K562 (cell line): ENCODE data around the gene PHOX2A. TPM values are rescaled to one million over a fixed set of nuclear protein-coding genes. Genes with fewer than 3 reads are reported as not detected.

ENCODE experiments used
- ATAC-seq: fragments of 200-7000 bp; cut with Tn5 transposase; 3 replicates; pipeline ENCODE4 v1.9.1; 2020; ENCODE audit warnings: moderate library complexity
- BruUV-seq: library from RNA; stranded (reverse); fragments of 400-500 nt; replicated peaks from 2 replicates; lab custom pipeline; 2021; lab: Mats Ljungman, UMichigan
- CTCF ChIA-PET: fragments of 300-600 bp; formaldehyde crosslinking; extraction: SDS; loops from one replicate; lab custom pipeline; 2021; ENCODE audit warnings: low intra/inter-chr PET ratio; lab: Yijun Ruan, JAX
- POLR2A ChIA-PET: fragments of 300-600, 350-650 bp; sonication (Branson Sonifier 250); formaldehyde crosslinking; extraction: SDS; loops from one replicate; lab custom pipeline; 2021; ENCODE audit warnings: antibody characterized with exemption, inconsistent platforms; lab: Yijun Ruan, JAX
- DNase-seq, 4 experiments: peaks; one replicate each; pipeline versions ENCODE4 v3.0.0 to v3.0.0-alpha.2; 2011 to 2018; ENCODE audit warnings: low spot score in 3 of 4, mixed read lengths in 3 of 4; ENCODE audit errors: extremely low read depth in 1 of 4
- FAIRE-seq: peaks from 2 replicates; lab custom pipeline; 2011; peaks lifted over from hg19 to GRCh38; lab: Jason Lieb, UNC
- H2AFZ ChIP-seq: 2 replicates; pipeline ENCODE4 v1.6.0; 2011; ENCODE audit warnings: low read depth, low read length, control low read depth, inconsistent platforms
- H3K27ac ChIP-seq: fragments of 200-600 bp; 3 replicates; pipeline ENCODE4 v1.8.0; 2011; ENCODE audit warnings: low read depth, mild to moderate bottlenecking, control low read depth, inconsistent platforms, low read length, moderate library complexity, mixed read lengths; ENCODE audit errors: extremely low read depth
- H3K27me3 ChIP-seq, 2 experiments: fragments of 300-600 bp in 1 of 2; 2 replicates in 1 of 2; 3 replicates in 1 of 2; pipeline versions ENCODE4 v1.6.0 to v1.8.0; 2011; ENCODE audit warnings: inconsistent platforms in 2 of 2, low read length in 2 of 2, mild to moderate bottlenecking in 1 of 2, mixed read lengths in 1 of 2, moderate library complexity in 1 of 2; ENCODE audit not compliant: control insufficient read depth in 2 of 2, insufficient read depth in 2 of 2
- H3K36me3 ChIP-seq: fragments of 300-600 bp; 3 replicates; pipeline ENCODE4 v1.8.0; 2011; ENCODE audit warnings: mild to moderate bottlenecking, low read length, inconsistent platforms; ENCODE audit not compliant: control insufficient read depth, insufficient read depth
- H3K4me1 ChIP-seq, 2 experiments: fragments of 200-600 bp in 1 of 2; replicated peaks in 1 of 2; 2 replicates in 1 of 2; 3 replicates in 1 of 2; pipeline versions ENCODE4 v1.5.1 to v1.8.0; 2011; ENCODE audit warnings: inconsistent platforms in 2 of 2, low read length in 2 of 2, mild to moderate bottlenecking in 1 of 2, mixed read lengths in 1 of 2, moderate library complexity in 1 of 2; ENCODE audit not compliant: control insufficient read depth in 2 of 2, insufficient read depth in 2 of 2
- H3K4me2 ChIP-seq: 2 replicates; pipeline ENCODE4 v1.6.1; 2011; ENCODE audit warnings: low read length, control low read depth, inconsistent platforms, mixed read lengths; ENCODE audit not compliant: insufficient read depth
- H3K4me3 ChIP-seq: fragments of 200-600 bp; sonication (generic), shearing (Covaris generic); 2 replicates; pipeline ENCODE4 v1.5.1; 2016; ENCODE audit warnings: control low read depth, inconsistent platforms
- H3K79me2 ChIP-seq: fragments of 200-600 bp; 3 replicates; pipeline ENCODE4 v1.8.0; 2011; ENCODE audit warnings: low read length, inconsistent platforms; ENCODE audit not compliant: control insufficient read depth, insufficient read depth
- H3K9ac ChIP-seq, 2 experiments: 2 replicates each; pipeline versions ENCODE4 v1.6.0 to v1.6.1; 2011; ENCODE audit warnings: low read depth in 2 of 2, low read length in 2 of 2, control low read depth in 1 of 2, inconsistent platforms in 1 of 2, mild to moderate bottlenecking in 1 of 2, mixed read lengths in 1 of 2; ENCODE audit not compliant: insufficient read depth in 1 of 2
- H3K9me1 ChIP-seq: one replicate; pipeline ENCODE4 v1.6.0; 2011; ENCODE audit warnings: inconsistent platforms, mild to moderate bottlenecking, low read length, moderate library complexity; ENCODE audit not compliant: control insufficient read depth, insufficient read depth
- H3K9me3 ChIP-seq: replicated peaks from 2 replicates; pipeline ENCODE4 v1.5.1; 2011; ENCODE audit warnings: low read depth, low read length, inconsistent platforms; ENCODE audit not compliant: control insufficient read depth, insufficient read depth
- H4K20me1 ChIP-seq: replicated peaks from 2 replicates; pipeline ENCODE4 v1.6.1; 2011; ENCODE audit warnings: low read length, inconsistent platforms, mixed read lengths; ENCODE audit not compliant: control insufficient read depth, insufficient read depth
- ADNP ChIP-seq: fragments of 200-800 bp; sonication (Bioruptor generic); IDR thresholded peaks from 2 replicates; pipeline ENCODE4 v1.6.1; 2016; ENCODE audit warnings: missing genetic modification characterization, missing compliant biosample characterization
- CBFB ChIP-seq: sonication (generic); formaldehyde crosslinking; IDR thresholded peaks from 2 replicates; pipeline ENCODE4 v1.4.0; 2020; ENCODE audit warnings: mild to moderate bottlenecking, missing genetic modification reagents
- CCNT2 ChIP-seq: IDR thresholded peaks from 2 replicates; pipeline ENCODE4 v1.6.1; 2011; ENCODE audit warnings: borderline replicate concordance, low read depth, mild to moderate bottlenecking, moderate library complexity, mixed read lengths, low read length; ENCODE audit not compliant: insufficient read length; ENCODE audit errors: extremely low read depth
- EP400 ChIP-seq: fragments of 450-650 bp; IDR thresholded peaks from 2 replicates; pipeline ENCODE4 v1.6.1; 2017; ENCODE audit warnings: antibody characterized with exemption, mild to moderate bottlenecking, moderate library complexity
- ERF ChIP-seq: fragments of 450-650 bp; formaldehyde crosslinking; IDR thresholded peaks from 2 replicates; pipeline ENCODE4 v1.4.0; 2020; ENCODE audit warnings: mild to moderate bottlenecking, mixed read lengths
- GTF2F1 ChIP-seq: IDR thresholded peaks from 2 replicates; pipeline ENCODE4 v1.6.1; 2011; ENCODE audit warnings: low read depth, low read length, improper control_type of control experiment
- HMGN3 ChIP-seq: IDR thresholded peaks from 2 replicates; pipeline ENCODE4 v1.6.1; 2011; ENCODE audit warnings: borderline replicate concordance, low read depth, mild to moderate bottlenecking, mixed read lengths, low read length; ENCODE audit not compliant: insufficient read length; ENCODE audit errors: extremely low read depth
- HNRNPLL ChIP-seq: fragments of 200-400 bp; formaldehyde crosslinking; IDR thresholded peaks from 2 replicates; pipeline ENCODE4 v1.6.1; 2017; ENCODE audit warnings: low read length, low read depth, mild to moderate bottlenecking; ENCODE audit not compliant: poor library complexity, severe bottlenecking
- KAT8 ChIP-seq: fragments of 450-650 bp; IDR thresholded peaks from 2 replicates; pipeline ENCODE4 v1.6.1; 2016; ENCODE audit warnings: low read depth, mild to moderate bottlenecking
- KDM4B ChIP-seq, 2 experiments: fragments of 450-650 bp in 1 of 2; sonication (generic) in 1 of 2; IDR thresholded peaks; 2 replicates each; pipeline ENCODE4 v1.6.1; 2016 to 2017; ENCODE audit warnings: borderline replicate concordance in 2 of 2, antibody characterized with exemption in 1 of 2, low read depth in 1 of 2, mild to moderate bottlenecking in 1 of 2
- MIER1 ChIP-seq: fragments of 450-650 bp; IDR thresholded peaks from 2 replicates; pipeline ENCODE4 v1.6.1; 2016; ENCODE audit warnings: antibody characterized with exemption, mild to moderate bottlenecking, low read depth
- MTA1 ChIP-seq: fragments of 450-650 bp; IDR thresholded peaks from 2 replicates; pipeline ENCODE4 v1.6.1; 2017; ENCODE audit warnings: borderline replicate concordance
- MTF1 ChIP-seq: fragments of 250-450 bp; sonication (Bioruptor Pico); IDR thresholded peaks from 2 replicates; pipeline ENCODE4 v1.9.0; 2021; ENCODE audit warnings: moderate library complexity, mild to moderate bottlenecking, inconsistent platforms, borderline replicate concordance
- PCBP2 ChIP-seq: fragments of 200-400 bp; formaldehyde crosslinking; IDR thresholded peaks from 2 replicates; pipeline ENCODE4 v1.6.1; 2018; ENCODE audit warnings: low read length, low read depth, mild to moderate bottlenecking, moderate library complexity; ENCODE audit not compliant: poor library complexity, severe bottlenecking
- PRPF4 ChIP-seq: fragments of 200-400 bp; formaldehyde crosslinking; IDR thresholded peaks from one replicate; pipeline ENCODE4 v1.6.1; 2017; ENCODE audit warnings: low read length, low read depth, mild to moderate bottlenecking; ENCODE audit not compliant: insufficient read depth, poor library complexity, severe bottlenecking
- SRSF3 ChIP-seq: fragments of 200-400 bp; formaldehyde crosslinking; IDR thresholded peaks from 2 replicates; pipeline ENCODE4 v1.6.1; 2016; ENCODE audit warnings: mild to moderate bottlenecking, low read length, moderate library complexity; ENCODE audit not compliant: insufficient read depth
- TEAD4 ChIP-seq, 2 experiments: sonication (generic) in 1 of 2; formaldehyde crosslinking in 1 of 2; IDR thresholded peaks; 2 replicates each; pipeline versions ENCODE4 v1.6.1 to v1.8.0; 2012 to 2022; ENCODE audit warnings: borderline replicate concordance in 1 of 2, inconsistent platforms in 1 of 2, low read length in 1 of 2, mild to moderate bottlenecking in 1 of 2, missing genetic modification reagents in 1 of 2
- ZBTB1 ChIP-seq: sonication (generic); formaldehyde crosslinking; IDR thresholded peaks from 2 replicates; pipeline ENCODE4 v1.8.1; 2023; ENCODE audit warnings: missing genetic modification reagents, low read depth, mild to moderate bottlenecking, borderline replicate concordance
- ZNF121 ChIP-seq: sonication (generic); formaldehyde crosslinking; conservative IDR thresholded peaks from 2 replicates; pipeline ENCODE4 v1.8.0; 2022; ENCODE audit warnings: missing genetic modification reagents
- WGBS: fragments of 100-300 bp; shearing (Covaris generic); methylation state at CpG from one replicate; pipeline ENCODE4 v1.1.6; 2016; ENCODE audit warnings: low coverage, mixed read lengths; ENCODE audit not compliant: insufficient coverage; ENCODE audit errors: missing lambda C conversion rate; 5-methylcytosine and 5-hydroxymethylcytosine counted together
- in situ Hi-C: fragments of 300-500 bp; cut with MboI; formaldehyde crosslinking; loops from 4 replicates; pipeline ENCODE4 v1.15.0; 2018; ENCODE audit warnings: inconsistent platforms, mixed read lengths
- intact Hi-C: fragments of 100-400 bp; cut with micrococcal nuclease; formaldehyde crosslinking; loops from 2 replicates; pipeline ENCODE4 v1.14.2; 2022
- polyA plus RNA-seq, 8 experiments: library from polyadenylated mRNA; depleted of rRNA in 4 of 8; stranded (reverse) in 5 of 8; unstranded in 3 of 8; fragments of >200 nt; fragmentation: Nextera tagmentation in 2 of 8; fragmentation: Illumina TruSeq in 1 of 8; extraction: Ambion mirVana in 2 of 8; extraction: Trizol in 1 of 8; gene quantifications; 2 replicates each; pipeline versions ENCODE4 v1.2.1 to v1.2.3, GENCODE V29; 2011 to 2014; ENCODE audit warnings: inconsistent platforms in 1 of 8, missing spikeins in 1 of 8
- total RNA-seq, 7 experiments: library from RNA; depleted of rRNA in 6 of 7; stranded (reverse); fragments of >200 nt in 6 of 7; fragmentation: Illumina TruSeq in 2 of 7; extraction: Trizol in 2 of 7; gene quantifications; 2 replicates each; pipeline versions ENCODE4 v1.2.1 to v1.2.3, GENCODE V29; 2011 to 2021; ENCODE audit warnings: low replicate concordance in 1 of 7

The PHOX2A gene
- total and polyA plus RNA-seq, 9 of the 15 experiments (the other 6 are each of a cell fraction or from before 2014, with no cell fraction given): not detected

DNA sequence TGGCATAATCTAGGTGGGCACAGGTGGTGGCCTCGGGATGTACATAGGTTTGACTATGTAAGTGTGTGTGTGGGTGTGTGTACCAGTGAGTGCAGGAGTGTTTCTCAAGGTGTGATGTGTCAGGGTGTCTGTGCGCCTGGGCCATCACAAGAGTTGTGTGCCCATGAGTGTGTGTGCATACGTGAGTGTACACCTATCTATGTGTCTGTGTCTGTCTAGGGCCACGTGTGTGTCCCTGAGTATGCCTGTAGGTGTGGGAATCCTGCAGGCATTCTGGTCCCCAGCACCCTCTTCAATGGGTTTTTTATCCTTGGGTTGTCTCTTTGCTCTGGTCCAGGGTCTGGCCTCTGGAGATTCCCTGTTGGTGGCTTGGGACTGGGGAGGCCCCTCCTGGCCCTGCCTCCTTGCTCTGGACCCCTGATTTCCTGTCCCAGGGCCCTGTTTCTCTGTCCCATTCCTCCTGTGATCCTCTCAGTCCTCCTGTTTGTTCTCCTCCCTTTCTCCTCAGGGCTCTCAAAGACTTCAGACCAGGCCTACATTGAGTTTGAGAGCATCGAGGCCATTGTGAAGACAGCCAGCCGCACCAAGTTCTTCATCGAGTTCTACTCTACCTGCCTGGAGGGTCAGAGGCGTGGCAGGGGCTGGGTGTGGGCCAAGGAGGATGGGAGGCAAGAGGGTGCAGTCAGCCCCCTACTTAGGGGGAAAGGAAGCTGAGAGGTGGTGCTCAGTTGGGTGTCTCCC lies 10.0 kb downstream of the PHOX2A start:
- no peak for DNase-seq
- peaks cover 97% of the 10 kb centered on the region for H3K36me3 ChIP-seq
- H3K4me2 ChIP-seq: no peak overlapping the region
- ChIA-PET POLR2A (interaction anchor here (2.8 kb wide), 1 partner anchor 12 kb away, joined by 9 read pairs; no protein-coding TSS in a partner anchor), CTCF (no interaction called here)
- no peaks in the 10 kb centered on the region for H4K20me1 ChIP-seq
- in situ Hi-C loops (no loop called here), intact Hi-C loops (no loop called here)
- no TSS peak for BruUV-seq
- TF ChIP-seq HNRNPLL (no peak), MIER1 (no peak), KDM4B (IDR thresholded peaks at IDR 0.05; ENCODE audit: borderline replicate concordance in 2 of 2, low read depth in 1 of 2) (no peak), HMGN3 (no peak), ZNF121 (CRISPR knock-in tag) (no peak), CBFB (no peak), ADNP (tag) (no peak), MTF1 (CRISPR knock-in tag) (no peak), KAT8 (no peak), ERF (CRISPR knock-in tag) (no peak), SRSF3 (no peak), GTF2F1 (no peak), CCNT2 (no peak), PCBP2 (no peak), ZBTB1 (no peak), PRPF4 (no peak), EP400 (no peak), TEAD4 (IDR thresholded peaks at IDR 0.05; ENCODE audit: low read length) (no peak), TEAD4 (CRISPR knock-in tag; IDR thresholded peaks at IDR 0.05; ENCODE audit: borderline replicate concordance) (no peak), MTA1 (no peak)
- H3K9me1 ChIP-seq: no peaks in the 10 kb centered on the region
- H3K4me3 ChIP-seq: no peak overlapping the region
- H3K27me3 ChIP-seq: no peaks in the 10 kb centered on the region
- no peaks in the 10 kb centered on the region for H3K9me3 ChIP-seq
- no peaks in the 10 kb centered on the region for H3K79me2 ChIP-seq
- no peak for FAIRE-seq
- H3K27ac ChIP-seq: no peak overlapping the region
- peaks cover 0 to 25% of the 10 kb centered on the region in 2 experiments; a peak in 2 of 5 replicates for H3K4me1 ChIP-seq
- 77% methylated on average over 7 of the region's 8 CpGs for WGBS
- ATAC-seq: no peak
- H3K9ac ChIP-seq: no peak overlapping the region
- no peak overlapping the region for H2AFZ ChIP-seq
